IPS-NIHi7 (cell line): ENCODE data around the gene AMZ2.

Experiments
- DNase-seq: peaks from one replicate; pipeline ENCODE4 v3.0.0; 2012; ENCODE audit warnings: mixed read lengths; ENCODE audit errors: extremely low spot score

Gene AMZ2

GRCh38 chr17:68290955-68291835 is 43.4 kb downstream of the AMZ2 start, which contains the start of the genes ARSG and SLC16A6:
TSS of gene ARSG (plus strand) at chr17:68291495. CDS start at chr17:68307494, 15,999 bp downstream.
TSS of gene SLC16A6 (minus strand) at chr17:68291127. CDS start at chr17:68278320, 12,807 bp downstream.
- peak; percentile 82 for DNase-seq

- DNase-seq: peak; percentile 79
Observed at GRCh38 chr17:68291836-68292688, 44.2 kb downstream of the AMZ2 start.

GRCh38 chr17:68292689-68293040 is 44.8 kb downstream of the AMZ2 start:
- no peak for DNase-seq

DNA sequence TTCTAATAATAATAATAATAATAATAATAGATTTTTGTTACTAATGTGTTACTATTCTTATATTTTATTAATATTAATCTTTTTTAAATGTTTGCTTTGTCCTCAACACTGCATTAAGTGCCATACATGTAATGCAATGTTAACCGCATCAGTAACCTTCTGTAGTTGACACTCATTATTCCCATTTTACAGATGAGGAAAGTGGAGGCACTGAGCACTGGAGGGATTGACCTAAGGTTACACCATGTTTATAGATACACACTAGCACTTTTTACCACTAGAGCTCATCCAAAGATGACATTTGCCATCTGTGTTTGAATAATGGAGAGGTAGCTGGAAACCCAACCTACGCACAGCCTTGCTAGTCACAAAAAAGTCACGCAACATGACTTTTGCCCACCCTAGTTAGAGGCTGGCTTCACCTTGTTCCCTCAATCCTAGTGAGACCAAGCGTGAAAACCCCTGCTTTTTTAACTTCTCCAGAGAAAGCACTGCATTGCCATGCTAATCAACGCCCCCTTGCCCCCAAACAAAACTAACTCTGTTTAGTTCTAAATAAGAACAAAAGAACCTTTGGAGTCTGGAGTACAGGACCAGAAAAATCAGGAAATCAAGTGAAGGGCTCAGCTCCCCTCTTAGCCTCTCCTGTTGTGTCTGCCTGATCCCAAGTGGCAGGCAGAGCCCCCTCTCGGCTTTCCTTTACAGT is 45.8 kb downstream of the AMZ2 start:
- DNase-seq: no peak

- no peak for DNase-seq
Observed at GRCh38 chr17:68294196-68294555, 46.3 kb downstream of the AMZ2 start.

DNA sequence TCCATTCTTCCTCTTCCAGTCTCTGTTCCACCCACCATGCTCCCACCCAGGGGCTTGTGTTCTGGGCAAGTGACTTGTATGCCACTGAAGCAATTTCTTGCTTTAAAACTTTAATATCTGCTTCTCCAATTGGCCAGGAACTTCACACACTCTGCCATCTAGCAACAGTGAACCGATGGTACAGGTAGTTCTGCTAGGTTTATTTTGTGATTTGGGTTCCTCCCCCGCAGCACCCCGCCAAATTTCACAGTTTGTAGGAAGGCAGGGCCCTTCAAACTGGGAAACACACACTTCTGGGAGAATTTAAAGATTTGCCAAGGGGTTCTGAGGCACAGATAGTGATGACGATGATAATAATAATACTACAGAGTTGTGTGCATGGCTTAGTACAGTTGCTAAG is 46.8 kb downstream of the AMZ2 start:
- DNase-seq: no peak

DNA sequence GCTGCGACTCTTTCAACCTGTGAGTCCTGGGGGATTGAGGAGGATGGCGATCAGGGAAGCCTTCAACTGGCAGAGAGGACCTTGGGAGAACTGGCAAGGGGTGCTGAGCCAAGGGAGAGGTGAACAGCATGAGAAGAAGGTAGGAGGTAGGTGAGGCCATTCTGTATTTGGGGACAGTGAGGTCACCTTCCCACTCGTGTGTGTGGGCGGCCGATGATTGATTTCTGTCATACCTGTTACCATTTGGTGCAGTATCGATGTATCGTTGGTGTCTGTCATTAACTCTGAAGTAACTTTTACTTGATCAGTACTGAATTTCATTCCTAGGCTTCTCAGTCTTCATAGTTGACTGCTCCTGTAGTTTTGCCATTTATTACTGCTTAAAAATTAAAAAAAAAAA is 47.2 kb downstream of the AMZ2 start:
- DNase-seq: no peak

DNA sequence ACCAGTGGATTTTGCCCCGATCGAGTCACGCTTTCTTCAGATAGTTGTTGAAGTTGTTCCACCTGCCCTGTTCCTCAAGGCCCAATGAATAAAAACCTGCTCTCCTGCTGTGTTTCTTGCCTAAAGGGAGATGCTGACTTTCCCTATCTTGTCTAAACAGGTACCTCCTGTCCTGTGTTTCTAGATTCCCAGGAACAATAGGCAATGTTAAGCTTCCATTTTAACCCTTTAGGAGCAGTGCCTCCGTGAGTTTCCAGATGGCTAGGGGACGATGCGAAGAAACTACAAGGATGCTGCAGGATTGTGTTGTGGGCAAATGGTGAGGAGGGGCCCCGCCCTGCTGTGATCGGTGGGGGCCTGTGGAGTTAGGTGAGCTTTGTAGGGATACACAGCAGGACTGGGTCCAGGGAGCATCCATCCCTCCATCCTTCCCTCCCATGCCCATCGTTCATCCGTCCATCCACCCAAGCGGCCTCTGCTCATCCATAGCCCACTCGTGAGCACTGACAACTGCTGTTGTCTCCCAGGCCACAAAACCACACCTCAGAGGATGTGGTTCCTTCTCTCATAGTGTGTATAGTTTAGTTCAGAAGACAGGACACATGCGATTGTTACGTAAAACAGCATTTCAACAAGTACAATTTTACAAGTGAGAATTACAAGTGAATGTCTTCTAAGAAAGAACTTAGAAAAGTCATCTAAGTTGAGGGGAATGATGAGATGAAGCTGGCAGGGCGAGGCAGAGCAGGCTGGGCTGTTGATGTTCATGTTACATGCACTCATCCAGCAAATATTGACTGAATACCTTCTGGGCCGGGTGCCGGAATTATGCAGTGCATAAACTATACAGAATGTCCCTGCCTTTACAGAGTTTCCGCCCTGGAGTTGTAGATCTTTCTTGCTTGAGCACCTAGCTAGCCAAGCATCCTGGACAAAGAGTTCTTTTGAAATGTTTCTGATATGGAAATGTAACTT is 48.7 kb downstream of the AMZ2 start:
- peak; percentile 38 for DNase-seq

DNA sequence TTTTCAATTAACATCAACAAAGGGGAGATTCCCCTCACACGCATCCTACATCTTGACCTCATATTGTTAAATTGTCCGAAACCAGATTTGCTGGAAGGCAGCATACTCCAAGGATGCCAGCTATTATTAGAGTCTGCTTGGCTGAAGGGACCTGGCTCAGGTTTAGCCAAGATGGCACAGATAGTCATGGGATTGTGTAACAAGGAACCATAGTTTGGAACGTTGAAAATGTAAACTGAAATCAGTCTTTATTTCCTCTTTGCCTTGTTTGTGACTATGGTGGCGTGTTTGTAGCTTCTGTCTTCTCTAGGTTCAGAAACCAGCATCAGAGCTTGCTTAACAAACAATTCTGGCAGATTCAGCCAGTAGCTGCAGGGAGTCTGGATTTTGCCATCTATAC is 49.4 kb downstream of the AMZ2 start:
- DNase-seq: no peak

GRCh38 chr17:68298601-68299000 is 50.8 kb downstream of the AMZ2 start:
- no peak for DNase-seq

- DNase-seq: no peak
Observed at GRCh38 chr17:68299817-68300216, 52.0 kb downstream of the AMZ2 start.

DNA sequence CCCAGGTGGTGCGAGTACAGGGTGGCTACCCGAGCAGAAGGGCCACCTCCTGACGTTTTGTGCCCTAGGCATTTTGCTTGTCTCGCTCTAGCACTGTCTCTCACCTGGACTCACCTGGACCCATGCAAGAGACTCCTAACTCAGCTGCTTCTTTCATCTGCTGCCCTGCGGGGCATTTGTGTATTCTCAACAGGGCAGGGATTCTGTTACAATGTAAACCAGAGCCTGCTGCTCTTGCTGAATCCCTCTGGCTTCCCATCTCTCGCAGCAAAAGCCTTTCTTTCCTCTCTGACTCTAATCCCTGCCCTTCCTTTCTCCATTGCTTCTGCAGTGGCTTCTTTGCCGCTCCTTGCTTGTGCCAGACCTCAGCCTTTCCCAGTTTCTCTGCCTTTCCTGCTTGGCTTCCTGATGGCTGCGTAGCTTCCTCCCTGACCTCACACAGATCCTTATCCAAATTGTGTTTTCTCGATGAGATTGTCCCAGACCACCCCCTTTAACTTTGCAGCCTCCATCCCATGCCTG is 53.7 kb downstream of the AMZ2 start:
- peak; percentile 53 for DNase-seq

DNA sequence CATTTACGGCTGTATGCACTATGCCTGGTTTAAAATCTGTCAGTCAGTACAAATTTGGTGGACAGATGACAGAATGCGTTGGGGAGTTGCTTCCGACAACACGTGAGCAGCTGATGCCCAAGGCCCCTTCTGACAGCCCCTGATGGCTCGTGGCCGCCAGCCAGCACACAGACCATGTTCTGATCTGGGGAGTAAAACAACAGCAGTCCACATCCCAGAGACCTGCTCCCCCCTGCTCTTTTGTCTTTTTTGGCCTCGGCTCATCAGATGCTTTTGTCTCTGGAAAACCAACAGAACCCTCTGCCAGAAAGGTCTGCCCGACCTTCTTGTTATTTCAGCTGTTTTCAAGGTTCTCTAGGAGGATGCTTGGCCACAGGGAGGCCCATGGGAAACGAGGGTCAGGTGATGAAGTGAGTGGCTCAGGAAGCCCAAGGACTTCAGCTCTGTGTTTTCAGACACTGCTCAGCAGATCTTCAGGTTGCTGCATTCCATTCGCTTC is 54.3 kb downstream of the AMZ2 start:
- DNase-seq: no peak

- DNase-seq: no peak
Observed at GRCh38 chr17:68302666-68303065, 54.8 kb downstream of the AMZ2 start.

GRCh38 chr17:68304706-68305105 is 56.9 kb downstream of the AMZ2 start:
- no peak for DNase-seq

- DNase-seq: no peak
Observed at GRCh38 chr17:68305142-68305541, 57.3 kb downstream of the AMZ2 start.
